Peyer's patch (tissue), 4 donors: ENCODE measurements around the gene FKRP.

Experiments
- CTCF ChIP-seq, 6 experiments: fragments of 450-650 bp in 4 of 6; fragments of 200-600 bp in 2 of 6; sonication (generic) in 1 of 6; IDR thresholded peaks; one replicate each; pipeline ENCODE4 v1.5.1; 2017 to 2019; ENCODE audit warnings: antibody characterized with exemption in 6 of 6, mild to moderate bottlenecking in 3 of 6, moderate library complexity in 1 of 6
- POLR2A ChIP-seq, 2 donors: fragments of 450-650 bp; IDR thresholded peaks; one replicate each; pipeline ENCODE4 v1.5.1; 2017; ENCODE audit warnings: antibody characterized with exemption in 2 of 2, mild to moderate bottlenecking in 2 of 2, moderate library complexity in 2 of 2

DNA sequence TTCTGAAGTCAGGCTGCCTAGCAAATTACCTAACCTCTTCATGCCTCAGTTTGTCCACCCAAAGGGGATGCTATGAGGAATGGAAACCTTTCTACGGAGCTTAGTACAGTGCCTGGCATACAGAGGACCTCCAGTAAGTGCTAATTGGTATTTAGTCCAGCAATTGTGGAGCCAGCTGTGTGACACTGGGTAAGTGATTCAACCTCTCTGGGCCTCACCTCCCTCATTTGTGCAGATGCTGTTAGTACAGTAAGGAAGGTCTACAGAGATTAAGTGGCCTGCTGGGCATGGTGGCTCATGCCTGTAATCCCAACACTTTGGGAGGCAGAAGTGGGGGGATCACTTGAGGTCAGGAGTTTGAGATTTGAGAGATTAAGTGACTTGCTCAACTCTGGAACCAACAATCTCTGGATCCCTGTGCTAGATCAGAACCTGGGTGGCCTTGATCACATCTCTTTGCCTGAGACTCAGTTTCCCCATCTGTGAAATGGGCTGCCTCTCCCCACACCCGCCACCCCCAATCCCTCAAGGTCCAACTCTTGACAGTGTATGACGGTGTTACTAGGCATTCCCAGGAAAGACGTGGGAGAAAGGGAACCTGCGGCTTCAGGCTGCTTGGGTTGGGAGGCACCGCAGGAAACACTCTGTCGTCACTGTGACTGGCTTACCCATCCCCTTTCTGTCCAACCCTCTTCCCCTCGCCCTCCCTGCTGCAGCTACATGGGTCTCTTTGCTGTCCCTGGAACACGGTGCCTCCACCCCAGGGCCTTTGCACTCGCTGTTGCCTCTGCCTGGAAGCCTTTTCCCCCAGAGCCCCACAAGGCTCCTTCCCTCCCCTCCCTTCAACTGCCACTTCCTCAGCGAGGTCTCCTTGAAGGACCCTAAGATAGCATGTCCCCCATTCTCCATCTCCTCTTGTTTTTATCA lies 47.2 kb upstream of the FKRP start:
- TF ChIP-seq CTCF (IDR thresholded peaks at IDR 0.05) (no peak), POLR2A (IDR thresholded peaks at IDR 0.05) (no peak)
